ENCODE results near the gene SEMA3B.
A peak's percentile ranks its signal among the peaks of the same experiment; 100 is the strongest.

SEMA3B gene

GRCh38 chr3:50237133-50237651 is 31.8 kb upstream of the SEMA3B start:
- DNase-seq (ENCODE audit: extremely low spot score) = no peak
- no peak for TF ChIP-seq CTCF (IDR thresholded peaks at IDR 0.05; ENCODE audit: control extremely low read depth, extremely low read depth, low read depth, missing control alignments)
- CTCF ChIA-PET = interaction anchor here (1.3 to 15.1 kb wide), 4 partner anchors 9 to 45 kb away, joined by 3 to 276 read pairs (median 16); no protein-coding TSS in a partner anchor
- POLR2A ChIA-PET = interaction anchor here (0.6 kb wide), 2 partner anchors 35 to 1977 kb away, joined by 5 to 13 read pairs; no protein-coding TSS in a partner anchor

GRCh38 chr3:50237754-50238548 is 31.0 kb upstream of the SEMA3B start:
- CTCF ChIA-PET = interaction anchor here (1.3 to 15.1 kb wide), 2 partner anchors 8 to 10 kb away, joined by 9 to 276 read pairs; no protein-coding TSS in a partner anchor
- POLR2A ChIA-PET = interaction anchor here (0.6 kb wide), 2 partner anchors 34 to 1976 kb away, joined by 5 to 13 read pairs; no protein-coding TSS in a partner anchor
- no peak for TF ChIP-seq CTCF (IDR thresholded peaks at IDR 0.05; ENCODE audit: control extremely low read depth, extremely low read depth, low read depth, missing control alignments)
- peak; percentile 87 for DNase-seq (ENCODE audit: extremely low spot score)

- TF ChIP-seq CTCF (IDR thresholded peaks at IDR 0.05; ENCODE audit: control extremely low read depth, extremely low read depth, low read depth, missing control alignments) = no peak
- ChIA-PET CTCF (interaction anchor here (1.3 to 15.1 kb wide), 2 partner anchors 7 to 11 kb away, joined by 9 to 276 read pairs; no protein-coding TSS in a partner anchor), POLR2A (no interaction called here)
- DNase-seq (ENCODE audit: extremely low spot score) = no peak
These were observed 30.4 kb upstream of the SEMA3B start for GRCh38 chr3:50238549-50239026.

GRCh38 chr3:50239649-50240048 is 29.3 kb upstream of the SEMA3B start:
- no peak for DNase-seq (ENCODE audit: extremely low spot score)
- no peak for TF ChIP-seq CTCF (IDR thresholded peaks at IDR 0.05; ENCODE audit: control extremely low read depth, extremely low read depth, low read depth, missing control alignments)
- POLR2A ChIA-PET = no interaction called here
- CTCF ChIA-PET = interaction anchor here (0.9 to 12.7 kb wide), 4 partner anchors 8 to 85 kb away, joined by 3 to 276 read pairs (median 40); partner anchors contain the start of gene GNAI2

GRCh38 chr3:50241163-50241562 is 27.8 kb upstream of the SEMA3B start:
- ChIA-PET POLR2A (interaction anchor here (0.7 kb wide), 1 partner anchor 105 kb away, joined by 3 read pairs; no protein-coding TSS in a partner anchor), CTCF (interaction anchor here (0.7 to 12.7 kb wide), 4 partner anchors 10 to 83 kb away, joined by 3 to 276 read pairs (median 40); partner anchors contain the start of gene GNAI2)
- no peak for TF ChIP-seq CTCF (IDR thresholded peaks at IDR 0.05; ENCODE audit: control extremely low read depth, extremely low read depth, low read depth, missing control alignments)
- no peak for DNase-seq (ENCODE audit: extremely low spot score)

GRCh38 chr3:50241713-50242380 is 27.1 kb upstream of the SEMA3B start:
- ChIA-PET CTCF (interaction anchor here (0.7 to 12.7 kb wide), 5 partner anchors 10 to 121 kb away, joined by 3 to 276 read pairs (median 5); partner anchors contain the start of gene GNAI2), POLR2A (interaction anchor here (1.2 kb wide), 1 partner anchor 26 kb away, joined by 3 read pairs; no protein-coding TSS in a partner anchor)
- TF ChIP-seq CTCF (IDR thresholded peaks at IDR 0.05; ENCODE audit: control extremely low read depth, extremely low read depth, low read depth, missing control alignments) = no peak
- no peak for DNase-seq (ENCODE audit: extremely low spot score)
